H1 (cell line): ENCODE results near the gene SYNGR4. TPM values are rescaled to one million over a fixed set of nuclear protein-coding genes. Genes with fewer than 3 reads are reported as not detected.

Experiments
- CTCF ChIA-PET: fragments of 300-600 bp; sonication (Branson Sonifier 250); formaldehyde crosslinking; loops from one replicate; lab custom pipeline; 2021; ENCODE audit not compliant: partially characterized antibody; lab: Charles Lee
- POLR2A ChIA-PET: fragments of 300-600 bp; sonication (Branson Sonifier 250); formaldehyde crosslinking; loops from one replicate; lab custom pipeline; 2021; ENCODE audit warnings: inconsistent platforms; ENCODE audit not compliant: partially characterized antibody; lab: Charles Lee
- DNase-seq, 2 experiments: peaks; one replicate each; pipeline versions ENCODE4 v3.0.0 to v3.0.0-alpha.2; 2010 to 2022; ENCODE audit warnings: low spot score in 2 of 2, low read depth in 1 of 2, mixed read lengths in 1 of 2
- FAIRE-seq: peaks from 2 replicates; lab custom pipeline; 2011; peaks lifted over from hg19 to GRCh38; lab: Jason Lieb, UNC
- H2AFZ ChIP-seq: 2 replicates; pipeline ENCODE4 v1.8.1; 2012; ENCODE audit warnings: low read length, inconsistent platforms
- H2AK5ac ChIP-seq: 2 replicates; pipeline ENCODE4 v1.6.1; 2013; ENCODE audit warnings: low read depth, low read length
- H2BK120ac ChIP-seq: replicated peaks from 2 replicates; pipeline ENCODE3; 2013; ENCODE audit warnings: low read depth, low read length, inconsistent platforms
- H2BK12ac ChIP-seq: 2 replicates; pipeline ENCODE4 v1.6.1; 2013; ENCODE audit warnings: low read depth, low read length
- H2BK15ac ChIP-seq: 2 replicates; pipeline ENCODE4 v1.6.1; 2013; ENCODE audit warnings: low read length
- H2BK20ac ChIP-seq: 2 replicates; pipeline ENCODE4 v1.6.1; 2013; ENCODE audit warnings: low read length
- H2BK5ac ChIP-seq: 2 replicates; pipeline ENCODE4 v1.6.1; 2013; ENCODE audit warnings: low read depth, low read length
- H3K14ac ChIP-seq: 2 replicates; pipeline ENCODE4 v1.6.1; 2013; ENCODE audit warnings: inconsistent platforms; ENCODE audit not compliant: insufficient read length
- H3K18ac ChIP-seq: 2 replicates; pipeline ENCODE4 v1.6.1; 2013; ENCODE audit warnings: low read length; ENCODE audit errors: extremely low read depth
- H3K23ac ChIP-seq: 2 replicates; pipeline ENCODE4 v1.6.1; 2013; ENCODE audit warnings: inconsistent platforms; ENCODE audit not compliant: insufficient read length
- H3K23me2 ChIP-seq: 2 replicates; pipeline ENCODE4 v1.6.1; 2013; ENCODE audit warnings: low read depth, low read length
- H3K27ac ChIP-seq: 2 replicates; pipeline ENCODE4 v1.6.1; 2011; ENCODE audit warnings: low read depth, low read length, inconsistent platforms
- H3K27me3 ChIP-seq, 4 experiments: replicated peaks in 1 of 4; 1 replicate in 1 of 4; 2 replicates in 3 of 4; pipeline versions ENCODE4 v1.6.1 to v1.8.1; 2011 to 2013; ENCODE audit warnings: low read length in 3 of 4, mild to moderate bottlenecking in 3 of 4, inconsistent platforms in 2 of 4, mixed read lengths in 2 of 4, moderate library complexity in 1 of 4; ENCODE audit not compliant: control insufficient read depth in 3 of 4, insufficient read depth in 3 of 4; ENCODE audit errors: extremely low read depth in 1 of 4
- H3K36me3 ChIP-seq, 4 experiments: 2 replicates each; pipeline versions ENCODE4 v1.6.1 to v1.8.1; 2011 to 2013; ENCODE audit warnings: mild to moderate bottlenecking in 4 of 4, low read length in 3 of 4, moderate library complexity in 2 of 4, control low read depth in 1 of 4, inconsistent platforms in 1 of 4; ENCODE audit not compliant: insufficient read depth in 4 of 4, control insufficient read depth in 2 of 4
- H3K4ac ChIP-seq: replicated peaks from 2 replicates; pipeline ENCODE3; 2013; ENCODE audit warnings: low read length, low read depth, mixed read lengths, inconsistent platforms; ENCODE audit not compliant: insufficient read length
- H3K4me1 ChIP-seq, 4 experiments: replicated peaks in 1 of 4; 1 replicate in 1 of 4; 2 replicates in 3 of 4; pipeline versions ENCODE4 v1.6.1 to v1.8.1; 2011 to 2013; ENCODE audit warnings: low read length in 3 of 4, inconsistent platforms in 2 of 4, mixed read lengths in 1 of 4; ENCODE audit not compliant: insufficient read depth in 4 of 4, control insufficient read depth in 3 of 4
- H3K4me2 ChIP-seq, 2 experiments: 2 replicates each; pipeline versions ENCODE4 v1.6.1 to v1.8.1; 2011 to 2013; ENCODE audit warnings: low read depth in 2 of 2, low read length in 2 of 2, control low read depth in 1 of 2, inconsistent platforms in 1 of 2, mild to moderate bottlenecking in 1 of 2; ENCODE audit not compliant: insufficient read depth in 1 of 2
- H3K4me3 ChIP-seq, 4 experiments: fragments of 200-600, 300-600 bp in 1 of 4; sonication (generic), shearing (Covaris generic), sonication (Bioruptor Twin) in 1 of 4; 2 replicates each; pipeline versions ENCODE4 v1.5.1 to v1.8.1; 2011 to 2016; ENCODE audit warnings: low read length in 4 of 4, low read depth in 3 of 4, control low read depth in 2 of 4, inconsistent platforms in 2 of 4, mild to moderate bottlenecking in 2 of 4, mixed read lengths in 1 of 4, moderate library complexity in 1 of 4; ENCODE audit not compliant: insufficient read depth in 2 of 4; ENCODE audit errors: extremely low read depth in 1 of 4
- H3K56ac ChIP-seq: replicated peaks from 2 replicates; pipeline ENCODE3; 2013; ENCODE audit warnings: low read depth, mild to moderate bottlenecking, mixed read lengths, low read length, inconsistent platforms; ENCODE audit not compliant: insufficient read length
- H3K79me1 ChIP-seq: 2 replicates; pipeline ENCODE4 v1.6.1; 2013; ENCODE audit warnings: low read depth, low read length, control low read depth
- H3K79me2 ChIP-seq, 2 experiments: 2 replicates each; pipeline versions ENCODE4 v1.6.1 to v1.8.1; 2012 to 2013; ENCODE audit warnings: low read length in 2 of 2, mild to moderate bottlenecking in 2 of 2, inconsistent platforms in 1 of 2; ENCODE audit not compliant: insufficient read depth in 2 of 2, control insufficient read depth in 1 of 2
- H3K9ac ChIP-seq, 4 experiments: replicated peaks in 1 of 4; 1 replicate in 1 of 4; 2 replicates in 3 of 4; pipeline versions ENCODE4 v1.6.1 to v1.8.1; 2011 to 2013; ENCODE audit warnings: low read depth in 3 of 4, low read length in 3 of 4, control low read depth in 2 of 4, mild to moderate bottlenecking in 2 of 4, moderate library complexity in 2 of 4, inconsistent platforms in 1 of 4; ENCODE audit errors: extremely low read depth in 1 of 4
- H3K9me3 ChIP-seq, 2 experiments: 2 replicates each; pipeline versions ENCODE4 v1.6.1 to v1.8.1; 2012 to 2013; ENCODE audit warnings: mild to moderate bottlenecking in 2 of 2, moderate library complexity in 2 of 2, control low read depth in 1 of 2, inconsistent platforms in 1 of 2, low read depth in 1 of 2, low read length in 1 of 2, mixed read lengths in 1 of 2; ENCODE audit not compliant: insufficient read depth in 2 of 2
- H4K20me1 ChIP-seq, 2 experiments: replicated peaks in 1 of 2; 2 replicates each; pipeline versions ENCODE3 to v1.8.1; 2011 to 2013; ENCODE audit warnings: inconsistent platforms in 2 of 2, low read length in 2 of 2, mild to moderate bottlenecking in 1 of 2; ENCODE audit not compliant: insufficient read depth in 2 of 2, control insufficient read depth in 1 of 2
- H4K5ac ChIP-seq: 2 replicates; pipeline ENCODE4 v1.6.1; 2013; ENCODE audit warnings: low read length, low read depth, mixed read lengths, inconsistent platforms; ENCODE audit not compliant: insufficient read length
- H4K8ac ChIP-seq: 2 replicates; pipeline ENCODE4 v1.8.0; 2013; ENCODE audit warnings: mild to moderate bottlenecking, moderate library complexity, low read length, inconsistent platforms; ENCODE audit not compliant: insufficient read depth; ENCODE audit errors: extremely low read depth
- H4K91ac ChIP-seq: replicated peaks from 2 replicates; pipeline ENCODE3; 2013; ENCODE audit warnings: low read length, mixed read lengths, inconsistent platforms; ENCODE audit not compliant: insufficient read length
- BCL11A ChIP-seq, 2 experiments: IDR thresholded peaks; one replicate each; pipeline ENCODE4 v1.6.1; 2011; ENCODE audit warnings: low read depth in 2 of 2, low read length in 2 of 2, mild to moderate bottlenecking in 2 of 2
- GTF2F1 ChIP-seq: IDR thresholded peaks from 2 replicates; pipeline ENCODE4 v1.6.1; 2012; ENCODE audit warnings: low read depth, low read length, improper control_type of control experiment, borderline replicate concordance
- HDAC6 ChIP-seq: IDR thresholded peaks from one replicate; pipeline ENCODE4 v1.7.1; 2012; ENCODE audit warnings: low read depth, mild to moderate bottlenecking, inconsistent platforms, low read length, moderate library complexity
- JUND ChIP-seq: IDR thresholded peaks from 2 replicates; pipeline ENCODE4 v1.6.1; 2011; ENCODE audit warnings: mild to moderate bottlenecking, improper control_type of control experiment, low read length
- KDM1A ChIP-seq: fragments of 200-600, 300-600 bp; sonication (generic); IDR thresholded peaks from 2 replicates; pipeline ENCODE4 v1.7.1; 2016; ENCODE audit warnings: mild to moderate bottlenecking, low read length, borderline replicate concordance
- RBBP5 ChIP-seq: IDR thresholded peaks from 2 replicates; pipeline ENCODE4 v1.7.1; 2012; ENCODE audit warnings: low read depth, mild to moderate bottlenecking, inconsistent platforms, low read length, moderate library complexity, borderline replicate concordance
- SAP30 ChIP-seq: fragments of 300-600 bp; sonication (generic); IDR thresholded peaks from 2 replicates; pipeline ENCODE4 v1.7.1; 2012; ENCODE audit warnings: low read length, moderate library complexity, mild to moderate bottlenecking, inconsistent platforms; ENCODE audit not compliant: insufficient read depth, insufficient replicate concordance
- SIRT6 ChIP-seq: IDR thresholded peaks from one replicate; pipeline ENCODE4 v1.7.1; 2012; ENCODE audit warnings: low read length, inconsistent platforms
- SUZ12 ChIP-seq: fragments of 200-600 bp; sonication (generic); IDR thresholded peaks from 2 replicates; pipeline ENCODE4 v1.6.1; 2012; ENCODE audit warnings: mild to moderate bottlenecking, inconsistent platforms, low read length, moderate library complexity, mixed read lengths
- TAF1 ChIP-seq: IDR thresholded peaks from 2 replicates; pipeline ENCODE4 v1.6.1; 2011; ENCODE audit warnings: mild to moderate bottlenecking, low read depth, low read length
- TCF12 ChIP-seq: IDR thresholded peaks from 2 replicates; pipeline ENCODE4 v1.6.1; 2011; ENCODE audit warnings: low read depth, mild to moderate bottlenecking, low read length
- WGBS, 2 experiments: shearing (Covaris generic) in 1 of 2; methylation state at CpG; one replicate each; pipeline versions ENCODE4 v1.1.6 to v1.1.7; 2013 to 2015; ENCODE audit warnings: low lambda C conversion rate in 2 of 2, mixed read lengths in 2 of 2, inconsistent platforms in 1 of 2, low coverage in 1 of 2, missing lambda C conversion rate in 1 of 2; ENCODE audit not compliant: insufficient replicate concordance in 2 of 2, insufficient coverage in 1 of 2, insufficient read length in 1 of 2; ENCODE audit errors: extremely low coverage in 1 of 2, missing lambda C conversion rate in 1 of 2; 5-methylcytosine and 5-hydroxymethylcytosine counted together
- polyA plus RNA-seq, 7 experiments: library from polyadenylated mRNA; depleted of rRNA in 3 of 7; stranded (reverse) in 5 of 7; unstranded in 2 of 7; fragments of >200 nt in 5 of 7; fragments of 200-250 nt in 2 of 7; gene quantifications; 1 replicate in 5 of 7; 2 replicates in 1 of 7; 4 replicates in 1 of 7; pipeline versions ENCODE4 v1.2.1 to v1.2.3, GENCODE V29; 2011 to 2013; ENCODE audit warnings: missing spikeins in 2 of 7, mixed read lengths in 2 of 7
- total RNA-seq: library from RNA; stranded (reverse); fragmentation: NEBNext Ultra II Directional; extraction: Animal tissue kit (Norgen Biotek cat#: 25700); gene quantifications from 2 replicates; pipeline ENCODE4 v1.2.1, GENCODE V29; 2021

Gene SYNGR4
- total and polyA plus RNA-seq, 2 of the 8 experiments (the other 6 are each of a cell fraction or from before 2014, with no cell fraction given), result 0.41 TPM; not detected in 1

- H4K5ac ChIP-seq, result peak overlapping the region; percentile 71
- peak overlapping the region; percentile 58 for H3K4ac ChIP-seq
- peak overlapping the region; percentile 88 for H3K56ac ChIP-seq
- H2BK120ac ChIP-seq, result no peak overlapping the region
- peak overlapping the region; percentile 96; the same call in 1 of the 2 replicates for H3K18ac ChIP-seq
- no peak overlapping the region for H3K14ac ChIP-seq
- H4K91ac ChIP-seq, result no peak overlapping the region
- ChIA-PET CTCF (interaction anchor here (0.6 to 2.6 kb wide), 11 partner anchors 9 to 275 kb away, joined by 3 to 12 read pairs (median 4); partner anchors contain the start of gene KDELR1), POLR2A (interaction anchor here (0.8 to 3.1 kb wide), 11 partner anchors 9 to 83 kb away, joined by 3 to 27 read pairs (median 5); partner anchors contain the start of genes GRWD1 and KDELR1)
- peak overlapping the region; percentile 87; the same call in 1 of the 2 replicates for H2BK12ac ChIP-seq
- H3K9ac ChIP-seq, result peak overlapping the region in 3 of 4 experiments; percentile 79 to 91 (median 84); a peak in 6 of 7 replicates
- peak; percentile 92 to 94 for DNase-seq
- no peaks in the 10 kb centered on the region for H3K79me2 ChIP-seq
- H3K4me3 ChIP-seq, result peak overlapping the region; percentile 44 to 90 (median 72)
- H2BK15ac ChIP-seq, result peak overlapping the region; percentile 40; the same call in 1 of the 2 replicates
- peaks cover 7% of the 10 kb centered on the region for H3K23me2 ChIP-seq
- H3K27me3 ChIP-seq, result peaks cover 0 to 10% (median 2%) of the 10 kb centered on the region in 4 experiments; a peak in 2 of 7 replicates
- WGBS, 2 experiments, result 7% methylated on average over 26 of the region's 26 CpGs; no CpG with 5 or more reads in 1 of the 2 experiments
- no peak overlapping the region for H2BK20ac ChIP-seq
- peaks cover 0 to 5% (median 4%) of the 10 kb centered on the region in 4 experiments; a peak in 4 of 7 replicates for H3K4me1 ChIP-seq
- H2AK5ac ChIP-seq, result 0 out of 2 replicates have a peak overlapping the region, but pooled peaks have one; percentile 84
- H4K8ac ChIP-seq, result peak overlapping the region; percentile 91
- no peaks in the 10 kb centered on the region for H4K20me1 ChIP-seq
- peak overlapping the region; percentile 92 for H2BK5ac ChIP-seq
- peak overlapping the region; percentile 77 to 97 for H3K4me2 ChIP-seq
- H3K9me3 ChIP-seq, result no peaks in the 10 kb centered on the region
- no peaks in the 10 kb centered on the region for H3K79me1 ChIP-seq
- peak; percentile 39 for FAIRE-seq
- H2AFZ ChIP-seq, result no peak overlapping the region
- H3K36me3 ChIP-seq, result no peaks in the 10 kb centered on the region
- H3K27ac ChIP-seq, result peak overlapping the region; percentile 80
- H3K23ac ChIP-seq, result no peak overlapping the region
- no peak for TF ChIP-seq RBBP5
- no peak for TF ChIP-seq SIRT6
- no peak for TF ChIP-seq SUZ12
- no peak for TF ChIP-seq TCF12
- TF ChIP-seq BCL11A (IDR thresholded peaks at IDR 0.05; ENCODE audit: low read depth in 2 of 2, low read length in 2 of 2), result no peak
- no peak for TF ChIP-seq JUND
- TF ChIP-seq HDAC6, result no peak
- no peak for TF ChIP-seq SAP30
- 0 out of 2 replicates have a peak, but pooled peaks have one; percentile 35 for TF ChIP-seq KDM1A
- peak; percentile 43; the same call in 1 of the 2 replicates for TF ChIP-seq TAF1
- no peak for TF ChIP-seq GTF2F1
Measured at GRCh38 chr19:48362716-48363499, 1.3 kb upstream of the SYNGR4 start.
